ENCODE measurements around the gene MYL12B.
"Not testable (repeated sequence)": the region's sequence is repeated elsewhere in the genome, so short reads cannot be mapped to it uniquely, and the experiment has no call there.

The MYL12B gene

GRCh38 chr18:3305354-3305762, 43.4 kb downstream of the MYL12B start:
- no peak for DNase-seq

- no peak for DNase-seq
Measured at GRCh38 chr18:3305933-3306332, 44.0 kb downstream of the MYL12B start.

GRCh38 chr18:3306391-3306790, 44.5 kb downstream of the MYL12B start:
- DNase-seq, result no peak

GRCh38 chr18:3313685-3314084, 51.8 kb downstream of the MYL12B start:
- DNase-seq, result no peak

GRCh38 chr18:3315344-3315743, 53.4 kb downstream of the MYL12B start:
- not testable (repeated sequence) for DNase-seq

- DNase-seq, result no peak
Measured at GRCh38 chr18:3319399-3319798, 57.5 kb downstream of the MYL12B start.

GRCh38 chr18:3319894-3320454, 58.0 kb downstream of the MYL12B start:
- DNase-seq, result no peak

GRCh38 chr18:3321133-3321812, 59.3 kb downstream of the MYL12B start:
- no peak for DNase-seq

GRCh38 chr18:3323900-3324299, 62.0 kb downstream of the MYL12B start:
- DNase-seq, result no peak

Data from NCI-H2081 treated with DMSO at 0.1 percent for 48 hours (cell line).